PFSK-1 (cell line): Measurements from ENCODE around the gene AJM1.

ENCODE experiments used
- FOXP2 ChIP-seq: optimal IDR thresholded peaks from 2 replicates; pipeline ENCODE3; 2011; ENCODE audit warnings: borderline replicate concordance, control low read depth, inconsistent platforms; ENCODE audit not compliant: insufficient read depth; ENCODE audit errors: extremely low read length, extremely low read depth
- POLR2AphosphoS5 ChIP-seq: IDR thresholded peaks from 2 replicates; pipeline ENCODE4 v1.6.1; 2012; ENCODE audit warnings: low read depth, mild to moderate bottlenecking, control low read depth, low read length, moderate library complexity
- SIN3A ChIP-seq: IDR thresholded peaks from 2 replicates; pipeline ENCODE4 v1.6.1; 2012; ENCODE audit warnings: mild to moderate bottlenecking, low read length, moderate library complexity, borderline replicate concordance; ENCODE audit not compliant: insufficient read depth
- TAF1 ChIP-seq: IDR thresholded peaks from 2 replicates; pipeline ENCODE4 v1.6.1; 2012; ENCODE audit warnings: low read length, control low read depth, borderline replicate concordance; ENCODE audit not compliant: insufficient read depth
- TF ChIP-seq, protein P1 (sequence below), 2 experiments: IDR thresholded peaks; 2 replicates each; pipeline versions ENCODE4 v1.6.1 to v1.8.0; 2011 to 2012; ENCODE audit warnings: low read depth in 2 of 2, low read length in 2 of 2, control low read depth in 1 of 2, inconsistent platforms in 1 of 2, mild to moderate bottlenecking in 1 of 2, moderate library complexity in 1 of 2; ENCODE audit not compliant: insufficient read depth in 1 of 2

DNA sequence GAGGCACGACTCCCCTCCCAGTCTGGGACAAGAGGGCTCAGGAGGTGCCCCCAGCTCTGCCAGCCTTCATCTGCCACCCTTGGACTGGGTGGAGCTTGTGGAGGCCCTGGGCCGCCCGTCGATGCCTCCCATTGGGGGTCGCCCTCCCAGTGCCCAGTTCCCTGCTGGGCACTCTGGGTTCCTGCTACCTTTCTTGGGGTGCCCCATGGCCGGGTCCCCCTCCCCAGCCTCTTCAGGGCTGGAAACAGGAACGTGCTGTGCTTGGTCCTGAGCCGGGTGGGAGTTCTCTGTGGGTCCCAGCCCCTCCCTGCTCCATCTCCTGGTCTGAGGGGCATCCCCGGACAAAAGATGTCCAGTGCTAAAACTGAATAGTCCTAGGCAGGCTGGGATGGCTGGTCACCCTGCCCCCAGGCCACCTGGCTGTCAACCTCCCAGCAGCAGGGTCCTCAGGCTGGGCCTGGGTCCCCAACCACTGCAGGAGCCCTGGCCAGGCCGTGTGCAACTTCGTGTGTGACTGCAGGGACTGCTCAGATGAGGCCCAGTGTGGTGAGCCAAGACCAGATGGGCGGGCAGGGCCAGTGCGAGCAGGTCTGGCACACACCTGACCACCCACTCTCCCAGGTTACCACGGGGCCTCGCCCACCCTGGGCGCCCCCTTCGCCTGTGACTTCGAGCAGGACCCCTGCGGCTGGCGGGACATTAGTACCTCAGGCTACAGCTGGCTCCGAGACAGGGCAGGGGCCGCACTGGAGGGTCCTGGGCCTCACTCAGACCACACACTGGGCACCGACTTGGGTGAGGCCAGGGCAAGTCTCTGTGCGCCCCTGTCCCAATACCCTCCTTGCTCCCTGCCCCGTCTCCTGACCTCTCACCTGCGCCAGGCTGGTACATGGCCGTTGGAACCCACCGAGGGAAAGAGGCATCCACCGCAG is 10.7 kb downstream of the AJM1 start:
- TF ChIP-seq POLR2AphosphoS5, result no peak
- TF ChIP-seq TAF1, result no peak
- TF ChIP-seq, protein P1, sequence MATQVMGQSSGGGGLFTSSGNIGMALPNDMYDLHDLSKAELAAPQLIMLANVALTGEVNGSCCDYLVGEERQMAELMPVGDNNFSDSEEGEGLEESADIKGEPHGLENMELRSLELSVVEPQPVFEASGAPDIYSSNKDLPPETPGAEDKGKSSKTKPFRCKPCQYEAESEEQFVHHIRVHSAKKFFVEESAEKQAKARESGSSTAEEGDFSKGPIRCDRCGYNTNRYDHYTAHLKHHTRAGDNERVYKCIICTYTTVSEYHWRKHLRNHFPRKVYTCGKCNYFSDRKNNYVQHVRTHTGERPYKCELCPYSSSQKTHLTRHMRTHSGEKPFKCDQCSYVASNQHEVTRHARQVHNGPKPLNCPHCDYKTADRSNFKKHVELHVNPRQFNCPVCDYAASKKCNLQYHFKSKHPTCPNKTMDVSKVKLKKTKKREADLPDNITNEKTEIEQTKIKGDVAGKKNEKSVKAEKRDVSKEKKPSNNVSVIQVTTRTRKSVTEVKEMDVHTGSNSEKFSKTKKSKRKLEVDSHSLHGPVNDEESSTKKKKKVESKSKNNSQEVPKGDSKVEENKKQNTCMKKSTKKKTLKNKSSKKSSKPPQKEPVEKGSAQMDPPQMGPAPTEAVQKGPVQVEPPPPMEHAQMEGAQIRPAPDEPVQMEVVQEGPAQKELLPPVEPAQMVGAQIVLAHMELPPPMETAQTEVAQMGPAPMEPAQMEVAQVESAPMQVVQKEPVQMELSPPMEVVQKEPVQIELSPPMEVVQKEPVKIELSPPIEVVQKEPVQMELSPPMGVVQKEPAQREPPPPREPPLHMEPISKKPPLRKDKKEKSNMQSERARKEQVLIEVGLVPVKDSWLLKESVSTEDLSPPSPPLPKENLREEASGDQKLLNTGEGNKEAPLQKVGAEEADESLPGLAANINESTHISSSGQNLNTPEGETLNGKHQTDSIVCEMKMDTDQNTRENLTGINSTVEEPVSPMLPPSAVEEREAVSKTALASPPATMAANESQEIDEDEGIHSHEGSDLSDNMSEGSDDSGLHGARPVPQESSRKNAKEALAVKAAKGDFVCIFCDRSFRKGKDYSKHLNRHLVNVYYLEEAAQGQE (IDR thresholded peaks at IDR 0.05; ENCODE audit: insufficient read depth in 1 of 2, low read depth in 2 of 2, low read length in 2 of 2), result no peak
- TF ChIP-seq SIN3A, result no peak
- TF ChIP-seq FOXP2, result no peak
